Raji (cell line): ENCODE data around the gene CDKAL1.

Source experiments
- POLR2A ChIP-seq: IDR thresholded peaks from 2 replicates; pipeline ENCODE4 v1.6.1; 2011; ENCODE audit warnings: low read depth, low read length, control low read depth; ENCODE audit not compliant: insufficient read depth

The CDKAL1 gene

DNA sequence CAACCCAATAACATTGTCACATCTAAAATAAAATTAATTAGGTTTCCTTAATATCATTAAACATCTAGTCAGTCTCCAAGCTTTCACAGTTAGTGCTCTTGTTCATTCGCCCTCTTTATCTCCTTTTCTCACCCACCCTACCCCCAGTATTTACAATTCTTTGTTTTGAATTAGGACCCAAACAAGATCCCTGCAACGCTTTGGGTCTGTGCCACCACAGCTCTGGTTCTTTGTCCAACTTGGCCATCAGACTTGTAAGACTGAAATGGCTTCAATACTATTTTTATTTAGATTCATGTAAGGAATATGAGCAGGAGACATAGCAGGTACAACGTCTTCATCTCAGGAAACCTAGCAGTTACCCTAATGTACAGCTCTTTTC lies 276.5 kb downstream of the CDKAL1 start:
- TF ChIP-seq POLR2A = no peak

DNA sequence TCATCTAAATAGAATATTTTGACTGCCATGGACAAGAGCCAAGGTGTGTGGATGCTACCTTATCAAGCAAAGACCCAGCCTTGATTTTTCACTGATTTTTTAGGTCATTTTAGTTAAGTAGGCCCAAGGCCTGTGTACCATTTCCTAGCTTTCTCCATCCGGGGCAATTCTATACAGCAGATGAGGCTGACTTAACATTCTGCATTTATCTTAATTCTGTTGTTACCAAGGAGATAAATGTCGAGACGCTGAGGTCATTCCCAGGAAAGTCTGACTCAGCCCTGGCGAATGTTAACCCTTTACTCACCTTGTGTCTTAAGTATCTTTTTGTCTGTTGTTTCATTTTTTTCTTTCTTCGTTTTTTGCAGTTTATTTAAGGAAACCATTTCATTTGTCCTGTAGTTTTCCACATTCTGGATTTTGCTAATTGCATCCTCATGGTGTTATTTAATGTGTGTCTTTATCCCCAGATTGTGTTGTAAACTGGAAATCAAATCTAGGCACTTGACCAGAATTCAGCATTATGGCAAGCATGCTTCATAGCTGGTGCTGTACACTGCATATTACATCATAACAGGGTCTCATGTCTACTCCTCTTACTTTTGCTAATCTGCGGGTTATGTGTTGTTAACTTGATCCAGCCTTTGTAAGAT lies 277.0 kb downstream of the CDKAL1 start:
- TF ChIP-seq POLR2A = no peak

DNA sequence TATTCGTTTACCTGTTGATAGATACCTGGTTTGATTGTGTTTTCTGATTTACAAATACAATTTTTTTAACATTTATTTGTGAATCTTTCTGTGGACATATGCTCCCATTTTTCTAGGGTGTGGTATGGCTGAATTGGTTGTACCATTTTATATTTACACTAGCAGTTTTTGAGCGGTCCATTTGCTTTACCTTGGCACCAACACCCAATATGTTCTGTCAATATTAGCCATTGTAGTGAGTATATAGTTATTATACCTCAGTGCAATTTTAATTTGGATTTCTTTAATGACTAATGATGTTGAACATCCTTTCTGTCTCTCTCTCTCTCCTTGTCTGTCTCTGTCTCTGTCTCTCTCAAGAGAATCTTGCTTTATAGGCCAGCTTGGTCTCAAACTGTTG lies 278.5 kb downstream of the CDKAL1 start:
- no peak for TF ChIP-seq POLR2A

DNA sequence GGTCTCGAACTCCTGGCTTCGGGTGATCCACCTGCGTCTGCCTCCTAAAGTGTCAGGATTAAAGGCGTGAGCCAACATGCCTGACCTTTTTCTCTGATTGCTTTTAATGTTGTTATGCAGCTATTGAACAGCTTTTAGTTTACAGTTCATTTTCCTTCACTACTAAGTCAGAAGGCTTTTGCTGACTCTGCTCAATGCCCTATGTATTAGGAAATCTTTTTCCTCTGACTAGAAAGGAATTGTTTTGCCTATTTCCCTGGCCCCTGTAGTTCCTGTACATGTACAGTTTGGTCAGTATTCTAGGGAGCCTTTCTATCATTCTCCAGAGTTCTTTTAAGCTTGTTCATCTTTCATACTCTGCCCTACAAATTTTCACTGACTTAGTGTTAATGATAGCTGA lies 280.2 kb downstream of the CDKAL1 start:
- TF ChIP-seq POLR2A = no peak

DNA sequence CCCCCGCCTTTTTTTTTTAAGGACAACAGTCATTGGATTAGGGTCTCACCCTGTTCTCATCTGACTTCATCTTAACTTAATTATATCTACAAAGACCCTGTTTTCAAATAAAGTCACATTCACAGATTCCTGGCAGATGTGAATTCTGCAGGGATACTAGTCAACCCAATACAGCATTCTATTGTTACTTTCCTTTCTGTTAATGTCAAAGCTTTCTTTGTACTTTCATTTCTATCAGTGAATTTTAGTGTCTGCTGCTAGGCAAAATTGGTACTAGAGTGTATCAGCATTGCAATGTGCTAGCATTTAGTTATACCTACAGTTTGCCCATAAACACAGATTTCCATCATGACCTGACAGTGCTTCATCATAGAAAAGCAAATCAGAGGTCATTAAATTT lies 281.9 kb downstream of the CDKAL1 start:
- no peak for TF ChIP-seq POLR2A

DNA sequence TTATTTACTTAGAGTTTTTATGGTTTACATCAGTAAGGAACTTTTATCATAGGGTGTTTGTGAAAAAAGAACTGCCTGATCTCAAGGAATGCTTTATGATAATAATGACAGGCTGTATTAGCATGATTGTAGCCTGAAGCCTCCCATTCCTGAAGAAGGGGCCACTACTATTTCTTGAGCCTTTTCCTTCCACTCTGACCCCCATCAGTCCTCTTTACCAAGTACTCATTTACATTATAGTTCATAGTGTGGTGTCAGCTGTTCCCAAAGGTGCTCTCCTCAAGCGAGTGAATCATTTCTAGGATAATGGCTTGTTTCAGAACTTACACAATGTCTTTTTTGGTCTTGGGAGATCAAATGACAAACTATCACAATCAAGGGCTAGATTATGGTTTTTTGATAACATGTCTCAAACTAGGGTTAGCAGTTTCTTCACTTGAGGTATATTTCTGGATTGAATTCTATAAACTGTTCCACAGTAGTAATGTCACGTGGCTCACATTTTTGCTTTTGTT lies 283.6 kb downstream of the CDKAL1 start:
- TF ChIP-seq POLR2A = no peak

DNA sequence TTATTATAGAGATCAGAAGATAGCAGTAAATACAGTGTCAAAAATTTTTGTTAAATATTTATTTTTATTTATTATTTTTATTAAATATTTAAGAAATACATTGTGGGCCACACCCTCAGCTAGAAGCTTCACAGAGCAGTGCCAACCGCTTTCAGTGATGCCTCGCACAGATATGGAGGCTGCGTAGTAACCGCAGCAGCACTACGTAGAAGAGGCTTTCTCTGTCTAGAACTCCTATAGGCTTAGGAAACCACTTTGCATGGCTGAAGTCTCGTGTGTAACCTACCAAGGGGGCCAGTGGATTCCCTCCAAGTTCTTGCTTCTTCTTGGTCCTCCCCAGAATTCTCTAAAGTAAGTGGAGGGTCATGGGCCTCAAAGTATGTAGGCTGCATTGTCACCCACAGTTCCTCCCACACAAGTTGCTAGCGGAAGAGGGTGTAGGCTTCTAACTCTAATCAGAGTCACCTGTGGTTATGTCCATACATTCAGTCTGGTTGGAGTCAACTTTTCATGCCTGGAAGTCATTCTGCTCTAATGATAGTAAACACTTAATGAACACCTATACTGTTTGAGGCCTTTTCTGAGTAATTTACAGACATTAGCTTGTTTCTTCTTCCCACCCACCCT lies 285.6 kb downstream of the CDKAL1 start:
- TF ChIP-seq POLR2A = no peak

DNA sequence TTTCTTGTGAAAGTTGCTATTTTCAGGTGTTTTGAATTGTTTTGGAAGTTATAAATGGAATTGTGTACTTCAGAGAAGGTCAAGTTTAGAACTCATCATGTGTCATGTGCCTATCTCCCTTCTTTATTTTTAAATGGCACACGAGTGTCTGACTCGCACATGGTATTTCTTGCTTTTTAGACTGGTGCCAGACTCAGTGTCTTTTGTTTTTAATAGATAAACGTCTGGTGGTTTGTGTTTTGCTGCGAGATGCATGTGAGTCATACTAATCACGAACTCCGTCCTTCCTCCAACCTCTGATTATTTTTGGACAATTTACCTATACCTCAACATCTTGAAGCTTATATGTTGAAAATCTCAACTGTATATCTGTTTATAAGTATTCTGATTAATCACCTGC lies 292.1 kb downstream of the CDKAL1 start:
- no peak for TF ChIP-seq POLR2A

DNA sequence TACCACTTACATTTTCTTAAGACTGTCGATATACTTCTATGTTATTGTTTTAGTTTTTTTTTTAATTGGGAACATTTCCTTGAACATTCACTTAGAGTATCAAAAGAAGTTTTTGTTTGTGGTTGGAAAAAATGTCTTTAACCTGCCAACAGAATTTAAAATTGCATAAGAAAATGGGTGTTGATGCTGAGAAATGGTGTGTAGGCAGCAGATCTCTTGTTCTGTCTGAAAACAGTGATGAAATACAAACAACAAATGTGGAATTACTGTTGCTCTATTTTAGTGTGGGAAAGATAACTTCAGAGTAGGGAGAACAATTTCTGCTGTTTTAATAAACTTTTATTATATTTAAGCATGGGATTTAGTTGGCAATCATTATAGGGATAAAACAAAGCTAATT lies 293.5 kb downstream of the CDKAL1 start:
- no peak for TF ChIP-seq POLR2A

DNA sequence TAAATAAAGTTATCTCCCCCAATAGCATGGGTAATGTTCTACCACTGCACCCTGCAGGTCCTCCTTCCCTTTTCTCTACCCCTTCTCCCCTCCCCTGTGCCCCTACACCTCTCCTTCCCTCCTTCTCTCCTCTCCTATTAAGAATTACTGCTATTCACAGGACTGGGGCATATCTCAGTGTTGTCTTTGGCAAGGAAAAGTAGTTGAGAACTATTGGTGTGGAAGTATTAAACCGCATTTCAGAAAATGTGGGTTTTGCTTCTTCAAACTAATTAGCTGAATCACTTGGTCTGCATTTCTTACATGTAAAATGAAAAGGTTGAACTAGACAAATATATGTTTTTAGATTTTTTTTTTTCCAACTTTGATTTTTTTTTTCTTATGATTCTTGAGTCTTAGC lies 296.3 kb downstream of the CDKAL1 start:
- no peak for TF ChIP-seq POLR2A

DNA sequence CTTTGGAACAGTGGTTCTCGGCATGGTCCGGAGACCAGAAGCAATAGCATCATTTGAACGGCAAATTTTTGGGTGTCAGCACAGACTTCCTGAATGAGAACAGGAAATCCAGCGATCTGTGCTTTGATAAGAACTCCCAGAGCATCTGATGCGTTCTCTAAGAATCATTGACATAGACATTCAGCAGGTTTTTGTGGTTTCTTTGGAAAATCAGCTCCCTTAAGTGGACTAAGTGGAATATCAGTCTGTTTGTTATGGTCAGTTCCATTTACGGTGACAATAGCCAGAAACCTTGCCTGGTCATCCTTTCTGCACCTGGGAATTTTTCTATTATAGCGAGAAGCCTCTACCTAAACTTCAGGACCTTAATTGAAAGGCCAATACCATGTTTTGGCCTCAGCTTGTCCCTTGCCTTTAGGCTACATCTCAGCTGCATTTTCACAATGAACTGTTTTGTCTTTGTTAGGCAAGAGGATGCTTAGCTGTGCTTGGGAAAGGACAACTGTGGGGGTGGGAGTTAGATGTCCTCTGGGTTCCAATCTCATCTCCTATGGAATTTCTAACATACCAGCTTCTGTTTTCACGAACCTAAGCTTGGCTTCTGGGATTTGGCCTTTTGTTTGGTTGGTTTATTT lies 299.7 kb downstream of the CDKAL1 start:
- no peak for TF ChIP-seq POLR2A

DNA sequence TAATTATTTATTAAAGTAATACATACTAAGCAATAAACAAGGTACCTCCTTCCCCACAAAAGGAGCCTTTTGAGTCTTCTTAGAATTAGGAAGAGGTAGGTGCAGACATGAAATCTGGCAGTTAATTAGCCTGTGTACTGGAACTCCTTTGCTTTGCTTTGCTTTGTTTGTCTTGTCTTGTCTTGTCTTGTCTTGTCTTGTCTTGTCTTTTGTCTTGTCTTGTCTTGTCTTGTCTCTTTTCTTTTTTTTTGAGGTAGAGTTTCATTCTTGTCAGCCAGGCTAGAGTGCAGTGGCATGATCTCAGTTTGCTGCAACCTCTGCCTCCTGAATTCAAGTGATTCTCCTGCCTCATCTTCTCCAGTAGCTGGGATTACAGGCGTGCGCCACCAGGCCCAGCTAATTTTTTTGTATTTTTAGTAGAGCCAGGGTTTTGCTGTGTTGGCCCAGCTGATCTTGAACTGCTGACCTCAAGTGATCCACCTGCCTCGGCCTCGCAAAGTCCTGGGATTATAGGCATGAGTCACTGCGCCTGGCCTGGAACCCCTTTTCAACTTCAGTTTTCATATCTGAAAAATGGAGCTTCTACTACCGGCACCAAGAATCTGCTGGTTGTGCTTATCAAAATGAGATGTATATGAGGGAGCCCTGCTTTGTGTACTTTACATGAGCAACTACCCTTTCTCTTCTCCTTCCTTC lies 301.2 kb downstream of the CDKAL1 start:
- no peak for TF ChIP-seq POLR2A

DNA sequence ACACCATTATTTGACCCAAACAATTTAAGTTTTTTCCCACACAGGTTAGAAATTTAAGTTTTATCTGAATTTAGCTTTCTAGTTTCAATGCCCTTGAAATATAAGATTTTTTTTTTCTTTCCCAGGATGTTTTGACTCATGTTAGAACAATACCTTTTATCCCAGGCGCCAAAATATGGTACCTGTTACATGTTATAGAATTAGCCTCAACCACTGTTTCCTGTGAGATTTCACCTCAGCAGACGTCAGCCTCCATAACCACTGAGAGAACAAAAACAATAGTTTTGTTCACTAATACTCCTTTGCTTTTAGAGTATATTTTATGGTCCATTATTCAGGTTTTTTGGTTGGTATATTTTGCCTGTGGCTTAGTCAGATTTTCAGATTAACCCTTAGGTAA lies 302.9 kb downstream of the CDKAL1 start:
- no peak for TF ChIP-seq POLR2A

DNA sequence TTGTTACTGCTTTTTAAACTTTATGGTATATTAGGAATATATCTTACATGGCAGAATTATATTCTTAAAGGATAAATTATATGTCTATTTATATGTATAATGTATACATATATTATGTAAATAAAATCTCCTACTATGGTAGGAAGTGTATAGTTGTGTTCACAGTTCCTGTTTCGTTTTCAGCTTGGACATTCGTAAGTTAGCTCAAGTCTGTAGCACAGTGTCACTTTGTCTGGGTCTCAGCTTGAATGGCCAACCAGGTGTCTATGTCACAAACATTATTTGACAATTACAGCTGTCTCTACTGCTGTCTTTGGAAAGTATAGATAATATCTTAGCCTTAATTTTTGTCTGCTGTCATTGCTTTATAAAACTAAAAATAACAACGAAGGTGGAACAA lies 303.9 kb downstream of the CDKAL1 start:
- no peak for TF ChIP-seq POLR2A

DNA sequence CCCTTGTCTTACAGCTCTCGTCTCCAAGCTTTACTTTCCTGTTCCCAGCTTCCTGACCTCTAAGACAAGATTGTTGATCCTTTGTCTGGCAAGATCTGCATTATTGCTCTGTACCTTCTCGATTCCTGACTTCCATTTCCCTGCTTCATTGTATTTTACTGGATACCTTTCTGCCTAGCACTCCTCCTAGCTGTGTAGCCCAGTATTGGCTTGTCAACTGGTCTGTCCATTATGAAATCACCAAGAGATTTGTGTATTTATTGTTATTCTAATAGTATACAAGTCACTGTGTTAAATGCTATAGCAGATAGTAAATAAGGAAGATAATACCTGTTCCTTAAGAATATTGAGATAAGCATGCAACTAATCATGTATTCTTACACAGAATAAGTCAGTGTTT lies 305.4 kb downstream of the CDKAL1 start:
- TF ChIP-seq POLR2A = no peak

DNA sequence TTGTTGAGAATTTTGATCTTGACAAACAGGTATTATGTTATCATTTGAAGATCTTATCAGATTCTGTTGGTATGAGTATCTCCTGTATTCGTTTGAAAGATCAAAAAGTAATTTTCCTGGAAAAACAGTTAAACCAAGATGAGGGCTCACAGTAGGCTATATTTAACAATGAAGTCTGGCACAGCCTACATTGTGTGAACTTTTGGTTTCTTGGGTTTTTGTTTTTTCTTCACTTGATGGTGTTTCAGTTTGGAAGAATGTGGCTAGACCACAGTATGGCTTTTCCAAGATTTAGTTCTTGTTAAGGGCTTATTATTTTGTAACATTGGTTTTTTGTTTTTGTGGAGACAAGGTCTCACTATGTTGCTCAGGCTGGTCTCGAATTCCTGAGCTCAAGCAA lies 306.4 kb downstream of the CDKAL1 start:
- no peak for TF ChIP-seq POLR2A
